Endothelial cell of umbilical vein (primary cell): ENCODE measurements around the gene NAPA. TPM values are rescaled to one million over a fixed set of nuclear protein-coding genes. Genes with fewer than 3 reads are reported as not detected.

Source experiments
- BruUV-seq: library from RNA; stranded (reverse); fragments of 400-500 nt; replicated peaks from 2 replicates; lab custom pipeline; 2021; lab: Mats Ljungman, UMichigan
- CTCF ChIA-PET: fragments of 300-600, 350-600 bp; sonication (Branson Sonifier 250); formaldehyde crosslinking; loops from one replicate; lab custom pipeline; 2021; ENCODE audit warnings: antibody characterized with exemption, inconsistent platforms; lab: Charles Lee
- POLR2A ChIA-PET: fragments of 300-600, 350-600 bp; sonication (Branson Sonifier 250); formaldehyde crosslinking; loops from one replicate; lab custom pipeline; 2021; ENCODE audit warnings: antibody characterized with exemption, inconsistent platforms; lab: Charles Lee
- DNase-seq: peaks from one replicate; pipeline ENCODE4 v3.0.0-alpha.2; 2011; ENCODE audit warnings: low read depth, low spot score
- FAIRE-seq: peaks from 2 replicates; lab custom pipeline; 2011; peaks lifted over from hg19 to GRCh38; lab: Jason Lieb, UNC
- H2AFZ ChIP-seq: 2 replicates; pipeline ENCODE4 v1.6.0; 2012; ENCODE audit warnings: low read depth, low read length, control low read depth, inconsistent platforms
- H3K27ac ChIP-seq: 2 replicates; pipeline ENCODE4 v1.5.1; 2011; ENCODE audit warnings: low read depth, mild to moderate bottlenecking, control low read depth, low read length, moderate library complexity; ENCODE audit not compliant: insufficient read depth
- H3K27me3 ChIP-seq, 2 experiments: 2 replicates each; pipeline versions ENCODE4 v1.6.0 to v1.6.1; 2011; ENCODE audit warnings: low read length in 2 of 2, mixed read lengths in 1 of 2; ENCODE audit not compliant: control insufficient read depth in 2 of 2, insufficient read depth in 2 of 2
- H3K36me3 ChIP-seq, 2 experiments: 2 replicates in 1 of 2; 3 replicates in 1 of 2; pipeline ENCODE4 v1.5.1; 2011; ENCODE audit warnings: low read length in 2 of 2, mild to moderate bottlenecking in 1 of 2, moderate library complexity in 1 of 2; ENCODE audit not compliant: control insufficient read depth in 2 of 2, insufficient read depth in 2 of 2; ENCODE audit errors: extremely low read depth in 1 of 2
- H3K4me1 ChIP-seq: 3 replicates; pipeline ENCODE4 v1.5.1; 2011; ENCODE audit warnings: mild to moderate bottlenecking, low read length; ENCODE audit not compliant: control insufficient read depth, insufficient read depth; ENCODE audit errors: extremely low read depth
- H3K4me2 ChIP-seq: 2 replicates; pipeline ENCODE4 v1.6.1; 2011; ENCODE audit warnings: low read length, control low read depth, mixed read lengths; ENCODE audit not compliant: insufficient read depth
- H3K4me3 ChIP-seq, 3 experiments: fragments of 200-600 bp in 1 of 3; sonication (generic), shearing (Covaris generic) in 1 of 3; replicated peaks in 1 of 3; 2 replicates each; pipeline ENCODE4 v1.5.1; 2011 to 2016; ENCODE audit warnings: control low read depth in 3 of 3, low read length in 3 of 3, mild to moderate bottlenecking in 2 of 3, inconsistent platforms in 1 of 3, low read depth in 1 of 3, moderate library complexity in 1 of 3; ENCODE audit not compliant: insufficient read depth in 1 of 3
- H3K79me2 ChIP-seq: 2 replicates; pipeline ENCODE4 v1.6.0; 2012; ENCODE audit warnings: low read length, inconsistent platforms; ENCODE audit not compliant: control insufficient read depth, insufficient read depth
- H3K9ac ChIP-seq: replicated peaks from 2 replicates; pipeline ENCODE3; 2011; ENCODE audit warnings: low read length, control low read depth; ENCODE audit not compliant: insufficient read depth; ENCODE audit errors: extremely low read depth
- H3K9me1 ChIP-seq: replicated peaks from 3 replicates; pipeline ENCODE4 v1.6.0; 2011; ENCODE audit warnings: mild to moderate bottlenecking, low read length; ENCODE audit not compliant: control insufficient read depth, insufficient read depth; ENCODE audit errors: extremely low read depth
- H3K9me3 ChIP-seq: replicated peaks from 2 replicates; pipeline ENCODE4 v1.5.1; 2012; ENCODE audit warnings: low read length, inconsistent platforms; ENCODE audit not compliant: control insufficient read depth, insufficient read depth
- H4K20me1 ChIP-seq: replicated peaks from 2 replicates; pipeline ENCODE3; 2011; ENCODE audit warnings: mild to moderate bottlenecking, low read length; ENCODE audit not compliant: control insufficient read depth, insufficient read depth; ENCODE audit errors: extremely low read depth
- CTCF ChIP-seq, 2 donors: IDR thresholded peaks; 1 replicate in 1 of 2; 2 replicates in 1 of 2; pipeline ENCODE4 v1.5.1; 2011; ENCODE audit warnings: low read length in 2 of 2, mild to moderate bottlenecking in 2 of 2, moderate library complexity in 2 of 2, control low read depth in 1 of 2, inconsistent platforms in 1 of 2, low read depth in 1 of 2; ENCODE audit not compliant: insufficient read depth in 1 of 2; ENCODE audit errors: extremely low read depth in 1 of 2
- EZH2 ChIP-seq: IDR thresholded peaks from 2 replicates; pipeline ENCODE4 v1.6.1; 2012; ENCODE audit warnings: borderline replicate concordance, low read depth, mild to moderate bottlenecking, moderate library complexity, low read length, inconsistent platforms; ENCODE audit not compliant: severe bottlenecking
- FOS ChIP-seq: IDR thresholded peaks from 2 replicates; pipeline ENCODE4 v1.6.1; 2011; ENCODE audit warnings: mild to moderate bottlenecking, low read length, moderate library complexity, borderline replicate concordance; ENCODE audit not compliant: insufficient read depth
- GATA2 ChIP-seq: IDR thresholded peaks from 2 replicates; pipeline ENCODE4 v1.7.0; 2011; ENCODE audit warnings: low read depth, mild to moderate bottlenecking, moderate library complexity, mixed read lengths, low read length; ENCODE audit not compliant: insufficient read length, insufficient read depth
- JUN ChIP-seq: IDR thresholded peaks from 2 replicates; pipeline ENCODE4 v1.6.1; 2011; ENCODE audit warnings: borderline replicate concordance, low read depth; ENCODE audit not compliant: insufficient read length, insufficient read depth
- MAX ChIP-seq: IDR thresholded peaks from 2 replicates; pipeline ENCODE4 v1.6.1; 2011; ENCODE audit not compliant: insufficient read depth, insufficient read length
- MYC ChIP-seq: IDR thresholded peaks from one replicate; pipeline ENCODE4 v1.6.1; 2011; ENCODE audit warnings: mild to moderate bottlenecking, low read depth, low read length
- POLR2A ChIP-seq: IDR thresholded peaks from 2 replicates; pipeline ENCODE4 v1.6.1; 2012; ENCODE audit warnings: low read depth, mild to moderate bottlenecking, control low read depth, low read length
- POLR2AphosphoS5 ChIP-seq: IDR thresholded peaks from 2 replicates; pipeline ENCODE4 v1.6.1; 2012; ENCODE audit warnings: low read depth, mild to moderate bottlenecking, control low read depth, low read length, moderate library complexity; ENCODE audit not compliant: insufficient read depth
- dilution Hi-C: fragments of 300-500 bp; cut with MboI; formaldehyde crosslinking; loops from one replicate; pipeline ENCODE4 v1.15.0; 2019; ENCODE audit warnings: low sequenced_read_pairs; ENCODE audit not compliant: extremely low pct_ligation_motif_present
- intact Hi-C: fragments of 100-400 bp; cut with micrococcal nuclease; formaldehyde crosslinking; loops from one replicate; pipeline ENCODE4 v1.10.0; 2022
- polyA plus RNA-seq, 4 experiments: library from polyadenylated mRNA; depleted of rRNA in 3 of 4; stranded (reverse) in 3 of 4; unstranded in 1 of 4; fragments of >200 nt; gene quantifications; 2 replicates each; pipeline versions ENCODE4 v1.2.1 to v1.2.3, GENCODE V29; 2011 to 2012; ENCODE audit warnings: missing spikeins in 1 of 4
- total RNA-seq: library from RNA; stranded (reverse); gene quantifications from 2 replicates; pipeline ENCODE4 v1.2.3, GENCODE V29; 2021

NAPA gene
- total and polyA plus RNA-seq, 2 donors (not counting 3 experiments of a cell fraction or from before 2014, with no cell fraction given): 107 to 154 TPM

- no peaks in the 10 kb centered on the region for H3K4me1 ChIP-seq
- TF ChIP-seq MYC: no peak
- no peak for TF ChIP-seq MAX
- no peak for TF ChIP-seq EZH2
- TF ChIP-seq GATA2: no peak
- TF ChIP-seq POLR2AphosphoS5: no peak
- TF ChIP-seq JUN: no peak
- no peak for TF ChIP-seq POLR2A
- TF ChIP-seq CTCF (IDR thresholded peaks at IDR 0.05; ENCODE audit: extremely low read depth in 1 of 2, insufficient read depth in 1 of 2, low read depth in 1 of 2, low read length in 2 of 2): no peak
- TF ChIP-seq FOS: no peak
- H3K9ac ChIP-seq: no peak overlapping the region
- H3K36me3 ChIP-seq: peaks cover 3 to 43% of the 10 kb centered on the region in 2 experiments
- H3K27me3 ChIP-seq: no peaks in the 10 kb centered on the region
- FAIRE-seq (no peak), DNase-seq (no peak)
- H3K9me3 ChIP-seq: no peaks in the 10 kb centered on the region
- no peaks in the 10 kb centered on the region for H4K20me1 ChIP-seq
- no peaks in the 10 kb centered on the region for H3K9me1 ChIP-seq
- dilution Hi-C loops (no loop called here), intact Hi-C loops (no loop called here)
- BruUV-seq: no TSS peak
- POLR2A ChIA-PET: no interaction called here
- no peak overlapping the region for H2AFZ ChIP-seq
- CTCF ChIA-PET: interaction anchor here (0.8 to 2.0 kb wide), 5 partner anchors 12 to 60 kb away, joined by 3 to 6 read pairs (median 4); partner anchors contain the start of gene KPTN
- H3K27ac ChIP-seq: no peak overlapping the region
- no peaks in the 10 kb centered on the region for H3K79me2 ChIP-seq
- H3K4me3 ChIP-seq: no peak overlapping the region
- no peak overlapping the region for H3K4me2 ChIP-seq
Observed at GRCh38 chr19:47495478-47496372, 19.1 kb downstream of the NAPA start.
